ENCODE results near the gene EDA.

The EDA gene

GRCh38 chrX:69615779-69616456, at the start of gene EDA:
TSS of gene EDA (plus strand) at chrX:69616113.
- peak; percentile 47 for DNase-seq

- DNase-seq = no peak
Measured at GRCh38 chrX:69568828-69569227, 47.1 kb upstream of the EDA start.

GRCh38 chrX:69597399-69597798, 18.5 kb upstream of the EDA start:
- no peak for DNase-seq

- DNase-seq = no peak
Measured at GRCh38 chrX:69600182-69600581, 15.7 kb upstream of the EDA start.

- DNase-seq = no peak
Measured at GRCh38 chrX:69603566-69604194, 12.2 kb upstream of the EDA start.

GRCh38 chrX:69605521-69605920, 10.4 kb upstream of the EDA start:
- no peak for DNase-seq

GRCh38 chrX:69607616-69608015, 8.3 kb upstream of the EDA start:
- no peak for DNase-seq

GRCh38 chrX:69613946-69614345, 2.0 kb upstream of the EDA start:
- DNase-seq = no peak

GRCh38 chrX:69614886-69615285, 1.0 kb upstream of the EDA start:
- DNase-seq = no peak

GRCh38 chrX:69615342-69615741, 571 bp upstream of the EDA start:
- DNase-seq = no peak

- DNase-seq = no peak
Measured at GRCh38 chrX:69616457-69617203, 717 bp downstream of the EDA start.

- DNase-seq = peak; percentile 12
Measured at GRCh38 chrX:69618803-69619202, 2.9 kb downstream of the EDA start.

GRCh38 chrX:69626129-69626528, 10.2 kb downstream of the EDA start:
- no peak for DNase-seq

- no peak for DNase-seq
Measured at GRCh38 chrX:69627744-69628143, 11.8 kb downstream of the EDA start.

- DNase-seq = no peak
Measured at GRCh38 chrX:69630147-69630546, 14.2 kb downstream of the EDA start.

- DNase-seq = no peak
Measured at GRCh38 chrX:69664693-69665092, 48.8 kb downstream of the EDA start.

GRCh38 chrX:69670001-69670555, 54.2 kb downstream of the EDA start:
- no peak for DNase-seq

- no peak for DNase-seq
Measured at GRCh38 chrX:69674891-69675290, 59.0 kb downstream of the EDA start.

GRCh38 chrX:69705818-69706217, 89.9 kb downstream of the EDA start:
- no peak for DNase-seq

GRCh38 chrX:69718102-69718501, 102.2 kb downstream of the EDA start:
- no peak for DNase-seq

GRCh38 chrX:69724307-69724706, 108.4 kb downstream of the EDA start:
- no peak for DNase-seq

GRCh38 chrX:69740317-69740716, 124.4 kb downstream of the EDA start:
- DNase-seq = no peak

GRCh38 chrX:69741721-69742120, 125.8 kb downstream of the EDA start:
- no peak for DNase-seq

GRCh38 chrX:69746051-69746450, 130.1 kb downstream of the EDA start:
- no peak for DNase-seq
